GM06990 (cell line): ENCODE results near the gene KRTAP1-4.
"Not testable (repeated sequence)": the region's sequence is repeated elsewhere in the genome, so short reads cannot be mapped to it uniquely, and the experiment has no call there.

Experiments used
- DNase-seq: peaks from one replicate; pipeline ENCODE4 v3.0.0-alpha.2; 2011; ENCODE audit not compliant: insufficient read length; ENCODE audit errors: extremely low read depth
- H3K27me3 ChIP-seq: replicated peaks from 2 replicates; pipeline ENCODE4 v1.6.0; 2011; ENCODE audit warnings: low read length; ENCODE audit not compliant: control insufficient read depth, insufficient read depth
- H3K36me3 ChIP-seq: 2 replicates; pipeline ENCODE4 v1.5.1; 2011; ENCODE audit warnings: low read length; ENCODE audit not compliant: control insufficient read depth, insufficient read depth
- H3K4me3 ChIP-seq: replicated peaks from 2 replicates; pipeline ENCODE4 v1.5.1; 2011; ENCODE audit warnings: low read depth, mild to moderate bottlenecking, control low read depth, low read length
- TF ChIP-seq, protein P1 (sequence below): IDR thresholded peaks from 2 replicates; pipeline ENCODE4 v1.5.1; 2011; ENCODE audit warnings: low read length, control low read depth, mild to moderate bottlenecking, inconsistent platforms; ENCODE audit not compliant: insufficient read depth, poor library complexity, severe bottlenecking

Gene KRTAP1-4

DNA sequence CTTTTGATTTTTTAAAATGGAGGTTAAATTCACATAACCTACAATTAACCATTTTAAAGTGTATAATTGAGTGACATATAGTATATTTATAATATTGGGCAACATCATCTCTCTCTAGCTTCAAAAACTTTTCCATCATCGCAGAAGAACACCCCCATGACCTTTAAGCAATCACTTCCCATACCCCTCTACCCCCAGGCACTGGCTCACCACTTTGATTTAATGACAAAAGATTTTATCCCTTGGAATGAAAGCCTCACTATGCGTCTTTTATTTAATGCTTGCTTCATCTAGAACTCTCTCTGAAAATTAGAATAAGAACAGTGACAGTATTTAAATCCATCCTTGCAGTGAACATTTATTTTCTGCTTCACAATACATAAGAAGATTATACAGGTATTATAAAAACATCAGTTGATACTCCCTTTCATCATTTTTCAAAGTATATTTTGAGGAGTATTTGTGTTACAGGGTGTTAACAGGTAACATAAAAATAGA is 7.9 kb upstream of the KRTAP1-4 start:
- Histone ChIP-seq H3K4me3 (no peak overlapping the region), H3K36me3 (no peaks in the 10 kb centered on the region), H3K27me3 (no peaks in the 10 kb centered on the region)
- TF ChIP-seq, protein P1, sequence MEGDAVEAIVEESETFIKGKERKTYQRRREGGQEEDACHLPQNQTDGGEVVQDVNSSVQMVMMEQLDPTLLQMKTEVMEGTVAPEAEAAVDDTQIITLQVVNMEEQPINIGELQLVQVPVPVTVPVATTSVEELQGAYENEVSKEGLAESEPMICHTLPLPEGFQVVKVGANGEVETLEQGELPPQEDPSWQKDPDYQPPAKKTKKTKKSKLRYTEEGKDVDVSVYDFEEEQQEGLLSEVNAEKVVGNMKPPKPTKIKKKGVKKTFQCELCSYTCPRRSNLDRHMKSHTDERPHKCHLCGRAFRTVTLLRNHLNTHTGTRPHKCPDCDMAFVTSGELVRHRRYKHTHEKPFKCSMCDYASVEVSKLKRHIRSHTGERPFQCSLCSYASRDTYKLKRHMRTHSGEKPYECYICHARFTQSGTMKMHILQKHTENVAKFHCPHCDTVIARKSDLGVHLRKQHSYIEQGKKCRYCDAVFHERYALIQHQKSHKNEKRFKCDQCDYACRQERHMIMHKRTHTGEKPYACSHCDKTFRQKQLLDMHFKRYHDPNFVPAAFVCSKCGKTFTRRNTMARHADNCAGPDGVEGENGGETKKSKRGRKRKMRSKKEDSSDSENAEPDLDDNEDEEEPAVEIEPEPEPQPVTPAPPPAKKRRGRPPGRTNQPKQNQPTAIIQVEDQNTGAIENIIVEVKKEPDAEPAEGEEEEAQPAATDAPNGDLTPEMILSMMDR, result no peak
- no peak for DNase-seq

DNA sequence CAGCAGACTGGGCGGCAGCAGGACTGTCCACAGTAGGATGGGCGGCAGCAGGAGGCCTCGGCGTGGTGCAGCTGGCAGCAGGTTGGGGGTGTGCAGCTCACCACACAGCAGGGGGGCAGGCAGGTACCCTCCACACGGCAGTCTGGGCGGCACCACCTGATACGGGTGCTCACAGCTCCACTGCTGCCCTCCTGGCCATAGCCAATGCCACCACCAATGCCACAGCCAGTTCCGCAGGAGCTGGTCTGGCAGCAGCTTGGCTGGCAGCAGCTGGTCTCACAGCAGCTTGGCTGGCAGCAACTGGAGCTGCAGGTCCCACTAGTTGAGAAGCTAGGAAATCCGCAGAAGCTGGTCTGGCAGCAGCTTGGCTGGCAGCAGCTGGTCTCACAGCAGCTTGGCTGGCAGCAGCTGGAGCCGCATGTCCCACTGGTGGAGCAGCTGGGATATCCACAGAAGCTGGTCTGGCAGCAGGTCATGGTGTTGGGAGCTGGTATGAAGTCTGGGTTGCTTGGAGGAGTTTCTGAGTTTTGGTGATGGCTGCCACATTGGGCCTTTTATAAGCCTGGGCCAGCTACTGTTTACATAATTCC is 4.4 kb upstream of the KRTAP1-4 start, which contains the start of gene KRTAP1-3:
Gene KRTAP1-3 (minus strand): TSS at position 529 of the 590 bp plus-strand sequence. CDS start 53 bp downstream, at position 476.
- not testable (repeated sequence) for DNase-seq, H3K4me3 ChIP-seq, H3K27me3 ChIP-seq, H3K36me3 ChIP-seq

DNA sequence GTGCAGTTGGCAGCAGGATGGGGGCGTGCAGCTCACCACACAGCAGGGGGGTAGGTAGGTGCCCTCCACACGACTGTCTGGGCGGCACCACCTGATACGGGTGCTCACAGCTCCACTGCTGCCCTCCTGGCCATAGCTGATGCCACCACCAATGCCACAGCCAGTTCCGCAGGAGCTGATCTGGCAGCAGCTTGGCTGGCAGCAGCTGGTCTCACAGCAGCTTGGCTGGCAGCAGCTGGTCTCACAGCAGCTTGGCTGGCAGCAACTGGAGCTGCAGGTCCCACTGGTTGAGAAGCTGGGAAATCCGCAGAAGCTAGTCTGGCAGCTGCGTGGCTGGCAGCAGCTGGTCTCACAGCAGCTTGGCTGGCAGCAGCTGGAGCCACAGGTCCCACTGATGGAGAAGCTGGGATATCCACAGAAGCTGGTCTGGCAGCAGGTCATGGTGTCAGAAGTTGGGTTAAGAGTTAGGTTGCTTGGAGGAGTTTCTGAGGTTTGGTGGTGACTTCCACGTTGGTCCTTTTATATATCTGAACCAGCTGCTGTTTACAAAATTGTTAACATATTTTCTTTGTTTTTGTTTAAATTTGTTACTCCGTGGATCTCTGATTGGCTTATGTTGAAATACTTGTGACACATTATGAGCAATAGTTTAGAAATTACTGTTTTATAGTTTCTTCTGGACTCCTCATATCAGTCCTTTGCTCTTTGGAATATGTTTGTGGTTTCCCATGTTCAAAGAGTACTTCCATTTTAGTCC is 3.1 kb downstream of the KRTAP1-4 start, which contains the start of gene KRTAP1-5:
Gene KRTAP1-5 (minus strand): TSS at position 494 of the 757 bp plus-strand sequence. CDS start 53 bp downstream, at position 441.
- DNase-seq, result no peak
- Histone ChIP-seq H3K4me3 (no peak within 1 kb of the TSS), H3K36me3 (no peaks in the 10 kb centered on the region), H3K27me3 (no peaks in the 10 kb centered on the region)
- TF ChIP-seq, protein P1, result no peak

DNA sequence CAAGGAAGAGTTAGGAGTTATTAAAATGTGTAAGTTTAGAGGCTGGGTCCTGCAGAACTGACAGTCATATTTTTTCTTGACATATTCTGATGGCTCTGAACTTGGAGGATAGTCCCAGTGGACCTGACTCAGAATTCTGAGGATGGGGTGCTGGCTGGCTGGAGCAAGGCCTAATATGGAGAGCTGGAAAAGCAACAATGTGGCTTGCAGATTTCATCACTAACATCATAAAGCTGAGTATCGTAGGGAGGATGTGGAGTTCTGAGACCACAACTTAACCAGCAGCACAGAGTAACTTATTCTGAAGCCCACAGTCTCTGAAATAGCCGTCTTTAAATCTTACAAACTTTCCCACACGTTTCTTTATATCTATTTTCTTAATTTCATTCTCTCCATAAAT is 5.3 kb downstream of the KRTAP1-4 start:
- Histone ChIP-seq H3K27me3 (no peaks in the 10 kb centered on the region), H3K4me3 (no peak overlapping the region), H3K36me3 (no peaks in the 10 kb centered on the region)
- no peak for DNase-seq
- TF ChIP-seq, protein P1, result no peak

DNA sequence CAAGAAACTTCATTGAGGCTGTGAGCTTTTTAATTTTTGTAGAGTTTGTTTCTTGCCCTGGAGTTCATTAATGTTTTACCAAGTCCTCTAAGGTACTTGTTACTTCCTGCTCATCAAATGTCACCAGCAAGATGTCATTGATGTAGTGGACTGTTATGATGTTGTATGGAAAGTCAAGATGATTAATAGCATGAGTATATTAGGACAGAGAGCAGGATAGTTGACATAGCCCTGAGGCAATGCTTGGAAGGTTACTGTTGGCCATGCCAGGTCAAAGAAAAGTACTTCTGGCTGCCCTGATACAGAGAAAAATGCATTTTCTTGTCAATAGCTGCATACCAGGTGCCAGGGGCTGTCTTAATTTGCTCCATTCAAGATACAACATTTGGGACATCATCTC is 9.7 kb downstream of the KRTAP1-4 start:
- no peaks in the 10 kb centered on the region for H3K36me3 ChIP-seq
- no peak for DNase-seq
- no peak overlapping the region for H3K4me3 ChIP-seq
- TF ChIP-seq, protein P1, result no peak
- no peaks in the 10 kb centered on the region for H3K27me3 ChIP-seq

DNA sequence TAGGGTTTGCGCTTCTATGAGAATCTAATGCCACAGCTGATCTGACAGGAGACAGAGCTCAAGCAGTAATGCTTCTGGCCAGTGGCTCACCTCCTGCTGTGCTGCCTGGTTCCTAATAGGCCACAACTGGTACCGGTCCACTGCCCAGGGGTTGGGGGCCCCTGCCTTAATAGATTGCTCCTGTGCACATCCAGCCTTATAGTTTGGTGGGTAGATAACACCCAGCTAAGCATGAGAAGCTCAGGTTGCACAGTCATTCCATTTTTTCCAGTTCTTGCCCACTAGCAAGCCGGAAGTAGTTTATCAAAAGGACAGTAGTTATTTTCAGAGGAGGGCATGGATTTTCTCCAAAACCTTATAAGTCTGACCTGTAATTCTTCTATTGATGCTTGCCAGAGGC is 10.6 kb downstream of the KRTAP1-4 start:
- Histone ChIP-seq H3K36me3 (no peaks in the 10 kb centered on the region), H3K27me3 (no peaks in the 10 kb centered on the region), H3K4me3 (no peak overlapping the region)
- TF ChIP-seq, protein P1, result no peak
- DNase-seq, result no peak
